Astrocyte (in vitro differentiated cells and primary cell): ENCODE data around the gene FBLN2. TPM values are rescaled to one million over a fixed set of nuclear protein-coding genes. Genes with fewer than 3 reads are reported as not detected.

Experiments used
- DNase-seq: peaks from one replicate; pipeline ENCODE4 v3.0.0-alpha.2; 2010; ENCODE audit warnings: low read depth
- FAIRE-seq: peaks from 2 replicates; lab custom pipeline; 2011; peaks lifted over from hg19 to GRCh38; lab: Jason Lieb, UNC
- H2AFZ ChIP-seq: 2 replicates; pipeline ENCODE4 v1.6.0; 2012; ENCODE audit warnings: low read depth, low read length, inconsistent platforms
- H3K27ac ChIP-seq: 2 replicates; pipeline ENCODE4 v1.5.1; 2011; ENCODE audit warnings: low read depth, low read length, inconsistent platforms
- H3K27me3 ChIP-seq: 2 replicates; pipeline ENCODE4 v1.6.0; 2011; ENCODE audit warnings: low read length, inconsistent platforms; ENCODE audit not compliant: insufficient read depth
- H3K36me3 ChIP-seq: 2 replicates; pipeline ENCODE4 v1.5.1; 2011; ENCODE audit warnings: low read length, inconsistent platforms; ENCODE audit not compliant: insufficient read depth
- H3K4me1 ChIP-seq: 2 replicates; pipeline ENCODE4 v1.5.1; 2011; ENCODE audit warnings: low read length, inconsistent platforms; ENCODE audit not compliant: insufficient read depth
- H3K4me2 ChIP-seq: 2 replicates; pipeline ENCODE4 v1.6.0; 2012; ENCODE audit warnings: low read length, inconsistent platforms
- H3K4me3 ChIP-seq: 2 replicates; pipeline ENCODE4 v1.5.1; 2011; ENCODE audit warnings: low read depth, mild to moderate bottlenecking, low read length, inconsistent platforms; ENCODE audit not compliant: insufficient read depth
- H3K79me2 ChIP-seq: 2 replicates; pipeline ENCODE4 v1.6.0; 2012; ENCODE audit warnings: mild to moderate bottlenecking, low read length, inconsistent platforms; ENCODE audit not compliant: insufficient read depth
- H3K9ac ChIP-seq: 2 replicates; pipeline ENCODE4 v1.6.0; 2012; ENCODE audit warnings: mild to moderate bottlenecking, low read length, inconsistent platforms
- H3K9me3 ChIP-seq: 2 replicates; pipeline ENCODE4 v1.5.1; 2012; ENCODE audit warnings: low read depth, mild to moderate bottlenecking, low read length, inconsistent platforms; ENCODE audit not compliant: insufficient read depth
- H4K20me1 ChIP-seq: 2 replicates; pipeline ENCODE4 v1.6.0; 2012; ENCODE audit warnings: low read length, inconsistent platforms; ENCODE audit not compliant: insufficient read depth
- H3K27ac Mint-ChIP-seq: one replicate; pipeline ENCODE4 v1.8.0; 2021; ENCODE audit warnings: mild to moderate bottlenecking, mixed read lengths; ENCODE audit not compliant: unreplicated experiment
- H3K27me3 Mint-ChIP-seq: one replicate; pipeline ENCODE4 v1.8.0; 2021; ENCODE audit warnings: low read depth, mixed read lengths; ENCODE audit not compliant: unreplicated experiment
- H3K36me3 Mint-ChIP-seq: one replicate; pipeline ENCODE4 v1.8.0; 2021; ENCODE audit warnings: low read depth, mixed read lengths; ENCODE audit not compliant: unreplicated experiment
- H3K4me1 Mint-ChIP-seq: one replicate; pipeline ENCODE4 v1.8.0; 2021; ENCODE audit warnings: low read depth, mixed read lengths; ENCODE audit not compliant: unreplicated experiment
- H3K4me3 Mint-ChIP-seq: one replicate; pipeline ENCODE4 v1.8.0; 2021; ENCODE audit warnings: mild to moderate bottlenecking, moderate library complexity, mixed read lengths; ENCODE audit not compliant: unreplicated experiment
- H3K9me3 Mint-ChIP-seq: one replicate; pipeline ENCODE4 v1.8.0; 2021; ENCODE audit warnings: mild to moderate bottlenecking, mixed read lengths; ENCODE audit not compliant: unreplicated experiment
- EZH2 ChIP-seq: IDR thresholded peaks from 2 replicates; pipeline ENCODE4 v1.6.1; 2012; ENCODE audit warnings: mild to moderate bottlenecking, low read length, inconsistent platforms; ENCODE audit not compliant: insufficient read depth
- total RNA-seq: library from RNA; stranded (reverse); gene quantifications from 2 replicates; pipeline ENCODE4 v1.2.1, GENCODE V29; 2021
- TF ChIP-seq, protein P1 (sequence below): IDR thresholded peaks from 2 replicates; pipeline ENCODE4 v1.5.1; 2011; ENCODE audit warnings: low read depth, mild to moderate bottlenecking, inconsistent platforms, low read length, moderate library complexity; ENCODE audit not compliant: insufficient read depth

The FBLN2 gene
- total RNA-seq, 1 donor from 2014 or later, result 36.6 TPM

DNA sequence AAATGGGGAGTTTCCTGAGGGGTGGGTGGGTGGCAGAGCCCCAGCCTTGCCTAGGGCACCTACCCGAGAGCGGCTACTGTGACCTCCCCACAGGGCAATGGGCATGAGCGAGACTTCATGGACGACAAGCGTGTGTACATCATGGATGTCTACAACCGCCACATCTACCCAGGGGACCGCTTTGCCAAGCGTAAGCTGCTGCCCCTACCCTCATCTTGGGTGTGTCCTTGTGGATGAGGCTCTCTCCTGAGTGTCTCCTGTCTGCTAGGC is 46.2 kb upstream of the FBLN2 start:
- Histone ChIP-seq H3K36me3 (no peaks in the 10 kb centered on the region), H3K4me1 (peaks cover 13% of the 10 kb centered on the region), H3K27ac (no peak overlapping the region), H2AFZ (no peak overlapping the region), H3K4me3 (no peak overlapping the region), H3K27me3 (no peaks in the 10 kb centered on the region), H3K9me3 (no peaks in the 10 kb centered on the region), H4K20me1 (no peaks in the 10 kb centered on the region), H3K9ac (no peak overlapping the region), H3K79me2 (no peaks in the 10 kb centered on the region), H3K4me2 (no peak overlapping the region)
- H3K36me3 Mint-ChIP-seq, result peaks cover 7% of the 10 kb centered on the region
- H3K27me3 Mint-ChIP-seq, result peaks cover 14% of the 10 kb centered on the region
- H3K9me3 Mint-ChIP-seq, result no peaks in the 10 kb centered on the region
- DNase-seq, result no peak
- TF ChIP-seq, protein P1, sequence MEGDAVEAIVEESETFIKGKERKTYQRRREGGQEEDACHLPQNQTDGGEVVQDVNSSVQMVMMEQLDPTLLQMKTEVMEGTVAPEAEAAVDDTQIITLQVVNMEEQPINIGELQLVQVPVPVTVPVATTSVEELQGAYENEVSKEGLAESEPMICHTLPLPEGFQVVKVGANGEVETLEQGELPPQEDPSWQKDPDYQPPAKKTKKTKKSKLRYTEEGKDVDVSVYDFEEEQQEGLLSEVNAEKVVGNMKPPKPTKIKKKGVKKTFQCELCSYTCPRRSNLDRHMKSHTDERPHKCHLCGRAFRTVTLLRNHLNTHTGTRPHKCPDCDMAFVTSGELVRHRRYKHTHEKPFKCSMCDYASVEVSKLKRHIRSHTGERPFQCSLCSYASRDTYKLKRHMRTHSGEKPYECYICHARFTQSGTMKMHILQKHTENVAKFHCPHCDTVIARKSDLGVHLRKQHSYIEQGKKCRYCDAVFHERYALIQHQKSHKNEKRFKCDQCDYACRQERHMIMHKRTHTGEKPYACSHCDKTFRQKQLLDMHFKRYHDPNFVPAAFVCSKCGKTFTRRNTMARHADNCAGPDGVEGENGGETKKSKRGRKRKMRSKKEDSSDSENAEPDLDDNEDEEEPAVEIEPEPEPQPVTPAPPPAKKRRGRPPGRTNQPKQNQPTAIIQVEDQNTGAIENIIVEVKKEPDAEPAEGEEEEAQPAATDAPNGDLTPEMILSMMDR, result no peak
- TF ChIP-seq EZH2, result no peak
- no peak overlapping the region for H3K4me3 Mint-ChIP-seq
- no peak overlapping the region for H3K27ac Mint-ChIP-seq
- FAIRE-seq, result no peak
- H3K4me1 Mint-ChIP-seq, result peaks cover 5% of the 10 kb centered on the region

- Mint-ChIP-seq H3K9me3 (no peaks in the 10 kb centered on the region), H3K27ac (no peak overlapping the region), H3K4me1 (peaks cover 3% of the 10 kb centered on the region), H3K4me3 (no peak overlapping the region), H3K27me3 (peaks cover 14% of the 10 kb centered on the region), H3K36me3 (peaks cover 7% of the 10 kb centered on the region)
- no peak for FAIRE-seq
- no peak overlapping the region for H3K9ac ChIP-seq
- no peak overlapping the region for H2AFZ ChIP-seq
- DNase-seq, result no peak
- H4K20me1 ChIP-seq, result no peaks in the 10 kb centered on the region
- no peaks in the 10 kb centered on the region for H3K27me3 ChIP-seq
- no peaks in the 10 kb centered on the region for H3K79me2 ChIP-seq
- TF ChIP-seq, protein P1, result no peak
- no peak for TF ChIP-seq EZH2
- H3K9me3 ChIP-seq, result no peaks in the 10 kb centered on the region
- peaks cover 18% of the 10 kb centered on the region for H3K4me1 ChIP-seq
- H3K4me3 ChIP-seq, result no peak overlapping the region
- H3K27ac ChIP-seq, result no peak overlapping the region
- H3K4me2 ChIP-seq, result no peak overlapping the region
- no peaks in the 10 kb centered on the region for H3K36me3 ChIP-seq
Measured at GRCh38 chr3:13504161-13504831, 44.6 kb upstream of the FBLN2 start.
